Spleen (tissue), 11 donors: Measurements from ENCODE around the gene SMARCD2. TPM values are rescaled to one million over a fixed set of nuclear protein-coding genes. Genes with fewer than 3 reads are reported as not detected.
A peak's percentile ranks its signal among the peaks of the same experiment; 100 is the strongest.
"Not testable (repeated sequence)": the region's sequence is repeated elsewhere in the genome, so short reads cannot be mapped to it uniquely, and the experiment has no call there.

ENCODE experiments used
- DNase-seq: peaks from one replicate; pipeline ENCODE4 v3.0.0-alpha.2; 2020
- H3K27ac ChIP-seq, 8 donors: fragments of 200-600 bp; sonication (generic) in 7 of 8; 1 replicate in 4 of 8; 2 replicates in 4 of 8; pipeline versions ENCODE4 v1.5.0 to v1.8.0; 2016 to 2021; ENCODE audit warnings: inconsistent platforms in 4 of 8, mild to moderate bottlenecking in 4 of 8, moderate library complexity in 1 of 8
- H3K27me3 ChIP-seq, 7 donors: fragments of 200-600 bp; sonication (generic) in 6 of 7; replicated peaks in 1 of 7; 1 replicate in 4 of 7; 2 replicates in 3 of 7; pipeline versions ENCODE4 v1.5.0 to v1.8.0; 2016 to 2021; ENCODE audit warnings: inconsistent platforms in 3 of 7, mild to moderate bottlenecking in 1 of 7
- H3K36me3 ChIP-seq, 6 donors: fragments of 200-600 bp; sonication (generic) in 5 of 6; 1 replicate in 4 of 6; 2 replicates in 2 of 6; pipeline versions ENCODE4 v1.5.0 to v1.8.0; 2016 to 2021; ENCODE audit warnings: inconsistent platforms in 2 of 6
- H3K4me1 ChIP-seq, 6 donors: fragments of 200-600 bp; sonication (generic) in 5 of 6; 1 replicate in 3 of 6; 2 replicates in 3 of 6; pipeline versions ENCODE4 v1.5.0 to v1.8.0; 2016 to 2021; ENCODE audit warnings: inconsistent platforms in 3 of 6
- H3K4me3 ChIP-seq, 8 donors: fragments of 200-600 bp; sonication (generic) in 7 of 8; 1 replicate in 4 of 8; 2 replicates in 4 of 8; pipeline versions ENCODE4 v1.5.0 to v1.8.0; 2016 to 2021; ENCODE audit warnings: inconsistent platforms in 4 of 8, mild to moderate bottlenecking in 4 of 8, moderate library complexity in 2 of 8
- H3K9me3 ChIP-seq, 8 donors: fragments of 200-600 bp; sonication (generic) in 7 of 8; 1 replicate in 4 of 8; 2 replicates in 4 of 8; pipeline versions ENCODE4 v1.5.0 to v1.8.0; 2016 to 2021; ENCODE audit warnings: inconsistent platforms in 4 of 8
- POLR2A ChIP-seq, 3 donors: fragments of 450-650 bp; IDR thresholded peaks; one replicate each; pipeline ENCODE4 v1.5.1; 2017; ENCODE audit warnings: antibody characterized with exemption in 3 of 3, mild to moderate bottlenecking in 1 of 3
- POLR2AphosphoS5 ChIP-seq, 3 donors: sonication (generic); formaldehyde crosslinking; IDR thresholded peaks; one replicate each; pipeline ENCODE4 v1.5.1; 2017; ENCODE audit warnings: antibody characterized with exemption in 3 of 3
- WGBS, 5 donors: extraction: QIAGEN DNeasy Blood & Tissue Kit in 3 of 5; methylation state at CpG; one replicate each; pipeline versions ENCODE4 v1.1.5 to v1.1.7; 2013 to 2018; 5-methylcytosine and 5-hydroxymethylcytosine counted together
- intact Hi-C: fragments of 100-400 bp; cut with DNase I; formaldehyde crosslinking; loops from one replicate; pipeline ENCODE4 v1.15.0; 2023; ENCODE audit warnings: low total_unique reads
- polyA plus RNA-seq, 3 donors: library from polyadenylated mRNA; stranded (reverse); fragments of 200-250 nt; gene quantifications; one replicate each; pipeline ENCODE4 v1.2.1, GENCODE V29; 2013
- total RNA-seq, 7 donors: library from RNA; depleted of rRNA in 3 of 7; stranded (reverse); fragments of >200 nt in 3 of 7; fragmentation: NEBNext Ultra II Directional in 4 of 7; extraction: Animal tissue kit (Norgen Biotek cat#: 25700) in 4 of 7; gene quantifications; one replicate each; pipeline versions ENCODE4 v1.1.0 to v1.2.1, GENCODE V29; 2016 to 2021
- TF ChIP-seq, protein P1 (sequence below), 11 experiments: fragments of 200-600 bp in 7 of 11; fragments of 450-650 bp in 4 of 11; sonication (generic) in 4 of 11; IDR thresholded peaks in 8 of 11; conservative IDR thresholded peaks in 3 of 11; 1 replicate in 7 of 11; 2 replicates in 4 of 11; pipeline versions ENCODE4 v1.4.0 to v1.8.0; 2016 to 2021; ENCODE audit warnings: antibody characterized with exemption in 11 of 11, inconsistent platforms in 4 of 11, mild to moderate bottlenecking in 1 of 11
- donor health status: healthy with polysubstance abuse.
- donor health status: DM: no; HTN: no; CAD: no; lungs with moderate emphysema.
- donor health status: DM: no; HTN: no; CAD: no.
- donor health status: Bipolar disorder and iron deficiency.
- donor health status: healthy.
- donor health status: DM: no; HTN: no; CAD: no.
- donor health status: DM: yes; HTN: yes; CAD: no.

Gene SMARCD2
- total and polyA plus RNA-seq, 10 donors: 47.3 to 154 (median 88.6) TPM

DNA sequence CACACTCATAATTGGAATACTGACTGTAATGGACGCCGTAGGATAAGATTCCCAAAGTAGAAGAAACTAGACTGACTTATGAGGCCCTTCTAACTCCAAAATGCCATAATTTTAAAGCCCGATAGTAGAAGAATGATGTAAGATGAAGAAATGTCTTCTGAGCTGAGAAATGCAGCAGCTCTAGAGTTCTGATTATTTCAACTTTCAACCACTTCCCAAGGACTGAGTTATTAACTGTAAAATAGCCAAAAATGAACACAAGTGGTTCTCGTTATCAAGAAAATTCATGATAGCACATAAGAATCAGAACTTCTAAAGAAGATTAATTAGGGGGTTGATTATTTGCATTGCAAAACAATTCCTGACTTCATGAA, 27.8 kb upstream of the SMARCD2 start:
- H3K27me3 ChIP-seq, H3K4me3 ChIP-seq, DNase-seq, H3K4me1 ChIP-seq, H3K27ac ChIP-seq, H3K9me3 ChIP-seq, H3K36me3 ChIP-seq, intact Hi-C loops: not testable (repeated sequence)
- WGBS, 5 donors: 82 to 93% (median 89%) methylated on average over 4 of the region's 4 CpGs

DNA sequence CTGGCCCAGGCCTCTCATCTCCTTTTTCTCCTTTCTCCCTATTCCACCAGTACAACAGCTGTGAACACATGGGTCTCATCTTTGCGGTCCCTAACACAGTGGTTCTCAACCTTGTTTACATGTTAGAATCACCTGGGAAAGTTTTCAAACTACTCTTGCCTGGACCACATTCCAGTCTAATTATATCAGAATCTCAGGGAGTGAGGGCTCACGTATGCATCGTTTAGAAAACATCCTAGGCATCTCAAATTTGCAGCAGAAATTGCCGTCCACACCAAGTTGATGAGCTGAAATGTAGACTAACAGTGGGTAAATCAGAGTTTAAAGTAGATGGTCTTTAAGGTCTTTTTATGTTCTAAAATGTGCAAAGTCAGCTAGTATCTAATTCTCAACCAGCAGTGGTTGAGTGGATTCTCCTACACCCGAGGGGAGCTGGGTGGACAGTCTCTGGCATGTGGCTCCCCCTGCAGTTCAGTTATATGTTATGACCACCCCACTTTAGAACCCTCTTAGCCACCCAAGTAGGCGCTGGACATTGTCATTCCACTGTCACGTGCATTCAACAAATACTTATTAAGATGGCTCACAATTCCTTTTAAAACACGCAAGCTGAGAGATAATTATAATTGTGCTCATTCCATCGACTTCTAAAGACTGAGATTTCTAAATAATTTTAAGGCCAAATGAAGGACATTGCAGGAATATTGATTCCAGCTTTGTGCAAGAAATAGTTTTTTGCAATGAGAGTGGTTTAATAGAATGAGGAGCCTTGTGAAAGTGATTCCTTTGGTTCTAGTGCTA, 27.2 kb upstream of the SMARCD2 start:
- H3K27ac ChIP-seq, H3K4me1 ChIP-seq, DNase-seq, H3K27me3 ChIP-seq, intact Hi-C loops, H3K36me3 ChIP-seq, H3K9me3 ChIP-seq, H3K4me3 ChIP-seq: not testable (repeated sequence)
- TF ChIP-seq, protein P1, sequence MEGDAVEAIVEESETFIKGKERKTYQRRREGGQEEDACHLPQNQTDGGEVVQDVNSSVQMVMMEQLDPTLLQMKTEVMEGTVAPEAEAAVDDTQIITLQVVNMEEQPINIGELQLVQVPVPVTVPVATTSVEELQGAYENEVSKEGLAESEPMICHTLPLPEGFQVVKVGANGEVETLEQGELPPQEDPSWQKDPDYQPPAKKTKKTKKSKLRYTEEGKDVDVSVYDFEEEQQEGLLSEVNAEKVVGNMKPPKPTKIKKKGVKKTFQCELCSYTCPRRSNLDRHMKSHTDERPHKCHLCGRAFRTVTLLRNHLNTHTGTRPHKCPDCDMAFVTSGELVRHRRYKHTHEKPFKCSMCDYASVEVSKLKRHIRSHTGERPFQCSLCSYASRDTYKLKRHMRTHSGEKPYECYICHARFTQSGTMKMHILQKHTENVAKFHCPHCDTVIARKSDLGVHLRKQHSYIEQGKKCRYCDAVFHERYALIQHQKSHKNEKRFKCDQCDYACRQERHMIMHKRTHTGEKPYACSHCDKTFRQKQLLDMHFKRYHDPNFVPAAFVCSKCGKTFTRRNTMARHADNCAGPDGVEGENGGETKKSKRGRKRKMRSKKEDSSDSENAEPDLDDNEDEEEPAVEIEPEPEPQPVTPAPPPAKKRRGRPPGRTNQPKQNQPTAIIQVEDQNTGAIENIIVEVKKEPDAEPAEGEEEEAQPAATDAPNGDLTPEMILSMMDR (IDR thresholded peaks at IDR 0.05 in 8 of 11, conservative IDR thresholded peaks at IDR 0.05 in 3 of 11): peak in 1 of 11 experiments; percentile 14
- 65 to 77% (median 75%) methylated on average over 9 of the region's 9 CpGs for WGBS, 5 donors

DNA sequence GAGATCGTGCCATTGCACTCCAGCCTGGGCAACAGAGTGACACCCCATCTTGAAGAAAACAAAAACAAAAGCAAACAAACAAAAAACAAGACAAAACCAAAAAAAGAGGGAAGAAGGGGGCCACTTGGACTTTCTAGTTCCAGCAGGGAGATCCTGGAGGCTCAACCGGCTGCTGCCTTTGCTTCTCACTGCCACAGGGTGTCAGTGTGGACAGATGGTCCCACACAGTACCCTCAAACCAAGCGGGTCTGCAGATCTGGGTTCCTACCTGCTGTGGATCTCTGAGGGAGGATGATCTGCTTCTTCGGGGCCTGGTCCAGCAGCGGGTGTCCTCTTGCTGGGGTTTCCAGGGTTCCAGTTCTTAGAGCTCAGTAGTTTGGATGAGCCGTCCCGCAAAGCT, 24.1 kb upstream of the SMARCD2 start:
- H3K4me1 ChIP-seq, H3K9me3 ChIP-seq, H3K27ac ChIP-seq, H3K4me3 ChIP-seq, H3K27me3 ChIP-seq, intact Hi-C loops, H3K36me3 ChIP-seq: not testable (repeated sequence)
- peak; percentile 28 for DNase-seq
- 69 to 81% (median 78%) methylated on average over 6 to 7 of the region's 7 CpGs for WGBS, 5 donors

GRCh38 chr17:63859257-63859656, 16.8 kb upstream of the SMARCD2 start:
- no peaks in the 10 kb centered on the region for H3K27me3 ChIP-seq
- WGBS, 5 donors: 74 to 95% (median 84%) methylated on average over 3 of the region's 3 CpGs
- intact Hi-C loops: no loop called here
- H3K9me3 ChIP-seq: no peaks in the 10 kb centered on the region
- no peaks in the 10 kb centered on the region for H3K4me1 ChIP-seq
- TF ChIP-seq POLR2A (IDR thresholded peaks at IDR 0.05) (no peak), POLR2AphosphoS5 (IDR thresholded peaks at IDR 0.05) (no peak)
- TF ChIP-seq, protein P1 (IDR thresholded peaks at IDR 0.05 in 8 of 11, conservative IDR thresholded peaks at IDR 0.05 in 3 of 11): no peak
- no peaks in the 10 kb centered on the region for H3K36me3 ChIP-seq
- DNase-seq: peak; percentile 2
- H3K27ac ChIP-seq: no peak overlapping the region
- H3K4me3 ChIP-seq: no peak overlapping the region

DNA sequence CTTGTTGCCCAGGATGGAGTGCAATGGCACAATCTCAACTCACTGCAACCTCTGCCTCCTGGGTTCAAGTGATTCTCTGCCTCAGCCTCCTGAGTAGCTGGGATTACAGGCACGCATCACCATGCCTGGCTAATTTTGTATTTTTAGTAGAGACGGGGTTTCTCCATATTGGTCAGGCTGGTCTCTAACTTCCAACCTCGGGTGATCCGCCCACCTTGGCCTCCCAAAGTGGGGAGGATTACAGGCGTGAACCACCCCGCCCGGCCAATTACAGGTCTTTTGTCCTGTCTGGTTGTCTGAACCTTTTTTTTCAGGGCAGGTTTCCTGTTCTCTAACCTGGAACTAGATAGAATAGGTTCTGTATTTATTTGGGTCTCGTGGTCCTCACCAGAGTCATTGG, 13.9 kb upstream of the SMARCD2 start:
- H3K27ac ChIP-seq, H3K36me3 ChIP-seq, intact Hi-C loops, H3K27me3 ChIP-seq, H3K9me3 ChIP-seq, H3K4me3 ChIP-seq, H3K4me1 ChIP-seq: not testable (repeated sequence)
- DNase-seq: peak; percentile 35
- 87 to 91% (median 90%) methylated on average over 8 of the region's 8 CpGs for WGBS, 5 donors

- no peak for TF ChIP-seq POLR2A (IDR thresholded peaks at IDR 0.05)
- TF ChIP-seq POLR2AphosphoS5 (IDR thresholded peaks at IDR 0.05): no peak
- TF ChIP-seq, protein P1 (IDR thresholded peaks at IDR 0.05 in 8 of 11, conservative IDR thresholded peaks at IDR 0.05 in 3 of 11): no peak
- Histone ChIP-seq H3K9me3 (no peaks in the 10 kb centered on the region), H3K27ac (no peak overlapping the region), H3K4me1 (no peaks in the 10 kb centered on the region), H3K4me3 (no peak overlapping the region), H3K27me3 (no peaks in the 10 kb centered on the region), H3K36me3 (no peaks in the 10 kb centered on the region)
- intact Hi-C loops: no loop called here
- peak; percentile 30 for DNase-seq
- 87 to 94% (median 91%) methylated on average over 8 of the region's 8 CpGs for WGBS, 5 donors
Measured at GRCh38 chr17:63855185-63855584, 12.7 kb upstream of the SMARCD2 start.
